Measurements from ENCODE around the gene GTPBP4. TPM values are rescaled to one million over a fixed set of nuclear protein-coding genes. Genes with fewer than 3 reads are reported as not detected.

Gene GTPBP4
- total and polyA plus RNA-seq, 9 of the 15 experiments (the other 6 are each of a cell fraction or from before 2014, with no cell fraction given): 79.0 to 155 (median 128) TPM

GRCh38 chr10:1048732-1049424 lies 60.6 kb downstream of the GTPBP4 start, which contains the start of gene IDI1 (continued):
- TF ChIP-seq OTX1 (CRISPR knock-in tag; IDR thresholded peaks at IDR 0.05) (peak; percentile 81; the same call in 1 of the 2 replicates), STAT6 (CRISPR knock-in tag; IDR thresholded peaks at IDR 0.05) (no peak), SAFB (IDR thresholded peaks at IDR 0.05; ENCODE audit: borderline replicate concordance, low read depth, low read length) (no peak), HLTF (IDR thresholded peaks at IDR 0.05) (no peak; the same call in 1 of the 2 replicates), BRD4 (IDR thresholded peaks at IDR 0.05) (peak; percentile 45; the same call in 1 of the 2 replicates), THRAP3 (IDR thresholded peaks at IDR 0.05; ENCODE audit: borderline replicate concordance) (no peak), L3MBTL2 (IDR thresholded peaks at IDR 0.05) (peak; percentile 97), GTF2A2 (tag; IDR thresholded peaks at IDR 0.05) (no peak), LARP7 (IDR thresholded peaks at IDR 0.05) (no peak), THAP7 (CRISPR knock-in tag; IDR thresholded peaks at IDR 0.05) (peak; percentile 81; the same call in 1 of the 2 replicates), CXXC5 (CRISPR knock-in tag; IDR thresholded peaks at IDR 0.05) (peak; percentile 94), THRA (IDR thresholded peaks at IDR 0.05) (no peak), HOXB6 (CRISPR knock-in tag; IDR thresholded peaks at IDR 0.05; ENCODE audit: borderline replicate concordance) (no peak), SMARCB1 (IDR thresholded peaks at IDR 0.05; ENCODE audit: insufficient read length, low read depth) (no peak), ZBTB26 (CRISPR knock-in tag; IDR thresholded peaks at IDR 0.05) (peak; percentile 73; the same call in 1 of the 2 replicates), NFIX (CRISPR knock-in tag; IDR thresholded peaks at IDR 0.05; ENCODE audit: low read depth) (no peak), TCF7L2 (IDR thresholded peaks at IDR 0.05; ENCODE audit: low read depth, low read length) (no peak), MCM2 (IDR thresholded peaks at IDR 0.05; ENCODE audit: low read depth) (no peak), HEY1 (CRISPR knock-in tag; IDR thresholded peaks at IDR 0.05; ENCODE audit: borderline replicate concordance) (no peak), SRSF3 (IDR thresholded peaks at IDR 0.05; ENCODE audit: insufficient read depth, low read length) (no peak), SIX5 (IDR thresholded peaks at IDR 0.05; ENCODE audit: borderline replicate concordance in 1 of 2, insufficient read depth in 1 of 2, low read depth in 1 of 2, low read length in 2 of 2) (no peak)

Data from K562 (cell line).